IMR-90 (cell line): Measurements from ENCODE around the gene PLCH1. TPM values are rescaled to one million over a fixed set of nuclear protein-coding genes. Genes with fewer than 3 reads are reported as not detected.

Experiments used
- ATAC-seq: fragments of 200-7000 bp; cut with Tn5 transposase; 2 replicates; pipeline ENCODE4 v1.9.1; 2020; ENCODE audit warnings: low read depth, mild to moderate bottlenecking, moderate library complexity
- BruUV-seq: library from RNA; stranded (reverse); fragments of 400-500 nt; replicated peaks from 2 replicates; lab custom pipeline; 2021; lab: Mats Ljungman, UMichigan
- CTCF ChIA-PET: fragments of 300-600 bp; formaldehyde crosslinking; extraction: SDS; loops from one replicate; lab custom pipeline; 2021; ENCODE audit warnings: antibody characterized with exemption; lab: Yijun Ruan, JAX
- POLR2A ChIA-PET: fragments of 300-600 bp; sonication (Branson Sonifier 250); formaldehyde crosslinking; loops from one replicate; lab custom pipeline; 2022; ENCODE audit warnings: antibody characterized with exemption; ENCODE audit not compliant: unreplicated experiment; lab: Charles Lee
- DNase-seq: peaks from one replicate; pipeline ENCODE4 v3.0.0; 2013
- H2AFZ ChIP-seq: replicated peaks from 2 replicates; pipeline ENCODE3; 2013; ENCODE audit warnings: low read length, mild to moderate bottlenecking; ENCODE audit not compliant: poor library complexity
- H2AK5ac ChIP-seq: 2 replicates; pipeline ENCODE4 v1.6.1; 2013; ENCODE audit warnings: low read depth, low read length, inconsistent platforms
- H2AK9ac ChIP-seq: replicated peaks from 2 replicates; pipeline ENCODE3; 2013; ENCODE audit warnings: mild to moderate bottlenecking, low read depth, low read length, moderate library complexity; ENCODE audit not compliant: poor library complexity
- H2BK120ac ChIP-seq: 2 replicates; pipeline ENCODE4 v1.6.1; 2013; ENCODE audit warnings: low read depth, low read length, inconsistent platforms
- H2BK15ac ChIP-seq: 3 replicates; pipeline ENCODE4 v1.6.1; 2013; ENCODE audit warnings: low read depth, low read length, inconsistent platforms
- H2BK20ac ChIP-seq: 2 replicates; pipeline ENCODE4 v1.6.1; 2013; ENCODE audit warnings: low read depth, mild to moderate bottlenecking, inconsistent platforms, low read length, moderate library complexity
- H2BK5ac ChIP-seq: 2 replicates; pipeline ENCODE4 v1.6.1; 2013; ENCODE audit warnings: mild to moderate bottlenecking, low read depth, low read length, inconsistent platforms; ENCODE audit not compliant: poor library complexity, severe bottlenecking
- H3K14ac ChIP-seq: replicated peaks from 2 replicates; pipeline ENCODE4 v1.6.1; 2013; ENCODE audit warnings: low read depth, low read length, inconsistent platforms
- H3K18ac ChIP-seq: 2 replicates; pipeline ENCODE4 v1.6.1; 2013; ENCODE audit warnings: low read depth, low read length, control low read depth
- H3K23ac ChIP-seq: 2 replicates; pipeline ENCODE4 v1.6.1; 2013; ENCODE audit warnings: low read depth, low read length, inconsistent platforms
- H3K27ac ChIP-seq: 2 replicates; pipeline ENCODE4 v1.5.1; 2013; ENCODE audit warnings: mild to moderate bottlenecking, control low read depth, low read length; ENCODE audit not compliant: insufficient read depth
- H3K27me3 ChIP-seq: 2 replicates; pipeline ENCODE4 v1.6.1; 2013; ENCODE audit warnings: low read length; ENCODE audit not compliant: control insufficient read depth, insufficient read depth
- H3K36me3 ChIP-seq: 2 replicates; pipeline ENCODE4 v1.6.1; 2013; ENCODE audit warnings: low read length, mixed read lengths; ENCODE audit not compliant: control insufficient read depth, insufficient read depth
- H3K4ac ChIP-seq: 2 replicates; pipeline ENCODE4 v1.6.1; 2013; ENCODE audit warnings: low read depth, low read length, inconsistent platforms
- H3K4me1 ChIP-seq: 2 replicates; pipeline ENCODE4 v1.6.1; 2013; ENCODE audit warnings: low read length, mixed read lengths; ENCODE audit not compliant: control insufficient read depth, insufficient read depth
- H3K4me2 ChIP-seq: 2 replicates; pipeline ENCODE4 v1.6.1; 2013; ENCODE audit warnings: low read depth, mild to moderate bottlenecking, control low read depth, low read length, moderate library complexity
- H3K4me3 ChIP-seq: 2 replicates; pipeline ENCODE4 v1.5.1; 2013; ENCODE audit warnings: low read depth, mild to moderate bottlenecking, control low read depth, low read length, moderate library complexity; ENCODE audit not compliant: insufficient read depth
- H3K56ac ChIP-seq: 2 replicates; pipeline ENCODE4 v1.6.1; 2013; ENCODE audit warnings: low read length, inconsistent platforms; ENCODE audit not compliant: insufficient read depth; ENCODE audit errors: extremely low read depth
- H3K79me1 ChIP-seq, 2 experiments: 2 replicates each; pipeline ENCODE4 v1.6.1; 2013; ENCODE audit warnings: low read length in 2 of 2, inconsistent platforms in 1 of 2, low read depth in 1 of 2
- H3K9ac ChIP-seq: 2 replicates; pipeline ENCODE4 v1.6.1; 2013; ENCODE audit warnings: low read depth, low read length, control low read depth
- H3K9me1 ChIP-seq: 2 replicates; pipeline ENCODE4 v1.6.1; 2013; ENCODE audit warnings: low read length, inconsistent platforms; ENCODE audit not compliant: insufficient read depth
- H3K9me3 ChIP-seq: 2 replicates; pipeline ENCODE4 v1.6.1; 2013; ENCODE audit warnings: low read length; ENCODE audit not compliant: control insufficient read depth, insufficient read depth
- H4K20me1 ChIP-seq: 2 replicates; pipeline ENCODE4 v1.6.1; 2013; ENCODE audit warnings: low read length, inconsistent platforms; ENCODE audit not compliant: insufficient read depth
- H4K5ac ChIP-seq: 2 replicates; pipeline ENCODE4 v1.6.1; 2013; ENCODE audit warnings: mild to moderate bottlenecking, low read depth, low read length, control low read depth
- H4K8ac ChIP-seq, 2 experiments: 2 replicates each; pipeline ENCODE4 v1.6.1; 2013; ENCODE audit warnings: low read depth in 2 of 2, low read length in 2 of 2, control low read depth in 1 of 2, inconsistent platforms in 1 of 2
- H4K91ac ChIP-seq: 2 replicates; pipeline ENCODE4 v1.6.1; 2013; ENCODE audit warnings: low read depth, low read length, inconsistent platforms; ENCODE audit not compliant: insufficient read depth
- BHLHE40 ChIP-seq: fragments of 150-350 bp; IDR thresholded peaks from 2 replicates; pipeline ENCODE4 v1.6.1; 2016; ENCODE audit warnings: mild to moderate bottlenecking, low read depth, low read length
- CEBPB ChIP-seq: IDR thresholded peaks from 2 replicates; pipeline ENCODE4 v1.6.1; 2012; ENCODE audit warnings: low read depth, low read length, improper control_type of control experiment
- CHD1 ChIP-seq: IDR thresholded peaks from 2 replicates; pipeline ENCODE4 v1.6.1; 2012; ENCODE audit warnings: low read depth, low read length, improper control_type of control experiment
- CTCF ChIP-seq: conservative IDR thresholded peaks from 2 replicates; pipeline ENCODE4 v1.5.1; 2012; ENCODE audit warnings: mild to moderate bottlenecking, low read depth, low read length, improper control_type of control experiment
- ELK1 ChIP-seq: fragments of 150-350 bp; IDR thresholded peaks from 2 replicates; pipeline ENCODE4 v1.6.1; 2016; ENCODE audit warnings: low read depth, mild to moderate bottlenecking, low read length, moderate library complexity, borderline replicate concordance
- FOS ChIP-seq: fragments of 150-350 bp; IDR thresholded peaks from 2 replicates; pipeline ENCODE4 v1.6.1; 2016; ENCODE audit warnings: low read depth, low read length
- MAFK ChIP-seq: IDR thresholded peaks from 2 replicates; pipeline ENCODE4 v1.6.1; 2012; ENCODE audit warnings: low read depth, low read length, improper control_type of control experiment
- MAZ ChIP-seq: IDR thresholded peaks from 2 replicates; pipeline ENCODE4 v1.6.1; 2012; ENCODE audit warnings: low read depth, mild to moderate bottlenecking, low read length, improper control_type of control experiment, moderate library complexity, borderline replicate concordance
- MXI1 ChIP-seq: IDR thresholded peaks from 2 replicates; pipeline ENCODE4 v1.6.1; 2012; ENCODE audit warnings: low read depth, mild to moderate bottlenecking, low read length, moderate library complexity, borderline replicate concordance
- NFE2L2 ChIP-seq: fragments of 150-350 bp; IDR thresholded peaks from 2 replicates; pipeline ENCODE4 v1.6.1; 2016; ENCODE audit warnings: low read depth, mild to moderate bottlenecking, low read length
- POLR2A ChIP-seq: IDR thresholded peaks from 2 replicates; pipeline ENCODE4 v1.6.1; 2012; ENCODE audit warnings: mild to moderate bottlenecking, low read depth, low read length
- RAD21 ChIP-seq: IDR thresholded peaks from 2 replicates; pipeline ENCODE4 v1.6.1; 2012; ENCODE audit warnings: low read length, improper control_type of control experiment
- RCOR1 ChIP-seq: IDR thresholded peaks from 2 replicates; pipeline ENCODE4 v1.6.1; 2012; ENCODE audit warnings: mild to moderate bottlenecking, low read length, improper control_type of control experiment; ENCODE audit not compliant: insufficient replicate concordance
- RFX5 ChIP-seq: IDR thresholded peaks from 2 replicates; pipeline ENCODE4 v1.8.0; 2012; ENCODE audit warnings: low read depth, mild to moderate bottlenecking, low read length, moderate library complexity
- SMC3 ChIP-seq: fragments of 150-350 bp; IDR thresholded peaks from 2 replicates; pipeline ENCODE4 v1.6.1; 2016; ENCODE audit warnings: low read depth, mild to moderate bottlenecking, antibody characterized with exemption, low read length, moderate library complexity
- USF2 ChIP-seq: fragments of 150-350 bp; IDR thresholded peaks from 2 replicates; pipeline ENCODE4 v1.6.1; 2017; ENCODE audit warnings: mild to moderate bottlenecking, antibody characterized with exemption, low read length, low read depth
- dilution Hi-C: fragments of 300-500 bp; cut with HindIII; formaldehyde crosslinking; loops from one replicate; pipeline ENCODE4 v1.14.3; 2018; ENCODE audit warnings: low sequenced_read_pairs; ENCODE audit not compliant: unreplicated experiment
- in situ Hi-C: fragments of 300-500 bp; cut with MboI; formaldehyde crosslinking; loops from 3 replicates; pipeline ENCODE4 v1.14.3; 2019; ENCODE audit warnings: low sequenced_read_pairs, inconsistent platforms, mixed read lengths
- intact Hi-C: fragments of 100-400 bp; cut with micrococcal nuclease; formaldehyde crosslinking; loops from 2 replicates; pipeline ENCODE4 v1.10.0; 2022
- polyA plus RNA-seq, 3 experiments: library from polyadenylated mRNA; depleted of rRNA; stranded (reverse); fragments of >200 nt; gene quantifications; 2 replicates each; pipeline ENCODE4 v1.2.3, GENCODE V29; 2012; ENCODE audit warnings: low replicate concordance in 1 of 3
- total RNA-seq: library from RNA; depleted of rRNA; stranded (reverse); fragments of >200 nt; gene quantifications from 2 replicates; pipeline ENCODE4 v1.2.3, GENCODE V29; 2012

PLCH1 gene
- total and polyA plus RNA-seq, 2 of the 4 experiments (the other 2 are of a cell fraction): not detected

GRCh38 chr3:155609586-155609985, 135.3 kb downstream of the PLCH1 start:
- H3K18ac ChIP-seq: no peak overlapping the region
- H4K8ac ChIP-seq: no peak overlapping the region
- no peak overlapping the region for H3K56ac ChIP-seq
- no peak overlapping the region for H2BK5ac ChIP-seq
- in situ Hi-C loops: no loop called here
- no peak overlapping the region for H2AK5ac ChIP-seq
- intact Hi-C loops: no loop called here
- no peak overlapping the region for H2AFZ ChIP-seq
- no peaks in the 10 kb centered on the region for H3K27me3 ChIP-seq
- no peak overlapping the region for H3K9ac ChIP-seq
- no peak for ATAC-seq
- no peaks in the 10 kb centered on the region for H3K4me1 ChIP-seq
- H4K5ac ChIP-seq: no peak overlapping the region
- H2BK20ac ChIP-seq: no peak overlapping the region
- no peak overlapping the region for H2BK15ac ChIP-seq
- DNase-seq: no peak
- H3K14ac ChIP-seq: no peak overlapping the region
- no peak overlapping the region for H4K91ac ChIP-seq
- H2BK120ac ChIP-seq: no peak overlapping the region
- BruUV-seq: no TSS peak
- H3K79me1 ChIP-seq: no peaks in the 10 kb centered on the region
- no peak overlapping the region for H2AK9ac ChIP-seq
- no peaks in the 10 kb centered on the region for H3K36me3 ChIP-seq
- no peaks in the 10 kb centered on the region for H4K20me1 ChIP-seq
- no peak overlapping the region for H3K4me2 ChIP-seq
- H3K4ac ChIP-seq: no peak overlapping the region
- no peak for TF ChIP-seq POLR2A
- no peak for TF ChIP-seq BHLHE40
- TF ChIP-seq ELK1: no peak
- TF ChIP-seq CTCF: no peak
- TF ChIP-seq NFE2L2: no peak
- TF ChIP-seq RFX5: no peak
- no peak for TF ChIP-seq CHD1
- no peak for TF ChIP-seq FOS
- no peak for TF ChIP-seq RCOR1
- no peak for TF ChIP-seq MAZ
- no peak for TF ChIP-seq MAFK
- no peak for TF ChIP-seq MXI1
- no peak for TF ChIP-seq CEBPB
- no peak for TF ChIP-seq SMC3
- no peak for TF ChIP-seq USF2
- no peak for TF ChIP-seq RAD21
- CTCF ChIA-PET: no interaction called here
- POLR2A ChIA-PET: no interaction called here
- H3K9me1 ChIP-seq: no peaks in the 10 kb centered on the region
- dilution Hi-C loops: no loop called here
- no peak overlapping the region for H3K4me3 ChIP-seq
- peaks cover 5% of the 10 kb centered on the region; the same call in 1 of the 2 replicates for H3K9me3 ChIP-seq
- H3K23ac ChIP-seq: no peak overlapping the region
- no peak overlapping the region for H3K27ac ChIP-seq
